Upper lobe of left lung (tissue), 4 donors: ENCODE data around the gene HSPG2.

ENCODE experiments used
- POLR2A ChIP-seq, 4 donors: fragments of 450-650 bp; IDR thresholded peaks; one replicate each; pipeline ENCODE4 v1.5.1; 2016 to 2017; ENCODE audit warnings: antibody characterized with exemption in 4 of 4, mild to moderate bottlenecking in 2 of 4
- TF ChIP-seq, protein P1 (sequence below), 6 experiments: fragments of 450-650 bp in 4 of 6; fragments of 200-600 bp in 2 of 6; sonication (generic) in 2 of 6; IDR thresholded peaks; one replicate each; pipeline ENCODE4 v1.5.1; 2016 to 2019; ENCODE audit warnings: antibody characterized with exemption in 6 of 6

- TF ChIP-seq, protein P1, sequence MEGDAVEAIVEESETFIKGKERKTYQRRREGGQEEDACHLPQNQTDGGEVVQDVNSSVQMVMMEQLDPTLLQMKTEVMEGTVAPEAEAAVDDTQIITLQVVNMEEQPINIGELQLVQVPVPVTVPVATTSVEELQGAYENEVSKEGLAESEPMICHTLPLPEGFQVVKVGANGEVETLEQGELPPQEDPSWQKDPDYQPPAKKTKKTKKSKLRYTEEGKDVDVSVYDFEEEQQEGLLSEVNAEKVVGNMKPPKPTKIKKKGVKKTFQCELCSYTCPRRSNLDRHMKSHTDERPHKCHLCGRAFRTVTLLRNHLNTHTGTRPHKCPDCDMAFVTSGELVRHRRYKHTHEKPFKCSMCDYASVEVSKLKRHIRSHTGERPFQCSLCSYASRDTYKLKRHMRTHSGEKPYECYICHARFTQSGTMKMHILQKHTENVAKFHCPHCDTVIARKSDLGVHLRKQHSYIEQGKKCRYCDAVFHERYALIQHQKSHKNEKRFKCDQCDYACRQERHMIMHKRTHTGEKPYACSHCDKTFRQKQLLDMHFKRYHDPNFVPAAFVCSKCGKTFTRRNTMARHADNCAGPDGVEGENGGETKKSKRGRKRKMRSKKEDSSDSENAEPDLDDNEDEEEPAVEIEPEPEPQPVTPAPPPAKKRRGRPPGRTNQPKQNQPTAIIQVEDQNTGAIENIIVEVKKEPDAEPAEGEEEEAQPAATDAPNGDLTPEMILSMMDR (IDR thresholded peaks at IDR 0.05), result peak; percentile 79 to 93 (median 90)
- no peak for TF ChIP-seq POLR2A (IDR thresholded peaks at IDR 0.05)
These were observed 26.5 kb upstream of the HSPG2 start for GRCh38 chr1:21963477-21964217.
